B cell (primary cell): ENCODE data around the gene NIN.

Source experiments
- CTCF ChIP-seq: fragments of 200-600 bp; IDR thresholded peaks from one replicate; pipeline ENCODE4 v1.8.0; 2022; ENCODE audit warnings: antibody characterized with exemption, mild to moderate bottlenecking
- EZH2 ChIP-seq: IDR thresholded peaks from 2 replicates; pipeline ENCODE4 v1.6.1; 2012; ENCODE audit warnings: borderline replicate concordance, low read depth, mild to moderate bottlenecking, moderate library complexity, low read length; ENCODE audit not compliant: insufficient read depth, poor library complexity, severe bottlenecking

- TF ChIP-seq EZH2 = no peak
- no peak for TF ChIP-seq CTCF
Measured at GRCh38 chr14:50795142-50795541, 35.8 kb downstream of the NIN start.
